CD4-positive, alpha-beta T cell treated with Interferon gamma for 1 hour (primary cell): ENCODE measurements around the gene SREBF1.

Experiments used
- DNase-seq: peaks from one replicate; pipeline ENCODE4 v3.0.0-alpha.2; 2020

Gene SREBF1

DNA sequence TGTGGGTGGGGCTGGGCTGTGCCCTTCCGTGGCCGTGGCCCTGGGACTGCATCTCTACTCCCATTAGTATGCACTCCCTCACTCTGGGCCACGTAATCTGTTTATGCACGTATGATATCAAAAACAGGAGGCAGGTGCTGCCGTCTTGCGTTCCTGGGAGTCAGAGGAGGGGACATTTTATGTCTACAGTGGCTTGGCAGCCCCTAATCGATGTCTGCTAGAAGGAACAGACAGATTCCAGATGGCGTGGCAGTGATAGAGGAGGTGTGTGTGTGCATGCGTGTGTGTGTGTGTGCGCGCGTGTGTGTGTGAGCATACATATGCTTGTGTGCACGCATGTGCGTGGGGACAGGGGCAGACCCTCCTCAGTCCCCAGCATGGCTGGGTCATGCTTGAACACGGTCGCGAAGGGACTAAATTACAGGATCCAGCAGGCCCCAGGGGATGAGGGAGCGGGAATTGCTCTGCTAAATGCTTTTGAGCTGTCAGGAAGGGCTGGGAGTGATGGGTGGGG is 44.7 kb downstream of the SREBF1 start:
- DNase-seq, result no peak

- DNase-seq, result no peak
These were observed 45.9 kb downstream of the SREBF1 start for GRCh38 chr17:17790637-17791464.

- DNase-seq, result no peak
These were observed 46.8 kb downstream of the SREBF1 start for GRCh38 chr17:17789828-17790636.

DNA sequence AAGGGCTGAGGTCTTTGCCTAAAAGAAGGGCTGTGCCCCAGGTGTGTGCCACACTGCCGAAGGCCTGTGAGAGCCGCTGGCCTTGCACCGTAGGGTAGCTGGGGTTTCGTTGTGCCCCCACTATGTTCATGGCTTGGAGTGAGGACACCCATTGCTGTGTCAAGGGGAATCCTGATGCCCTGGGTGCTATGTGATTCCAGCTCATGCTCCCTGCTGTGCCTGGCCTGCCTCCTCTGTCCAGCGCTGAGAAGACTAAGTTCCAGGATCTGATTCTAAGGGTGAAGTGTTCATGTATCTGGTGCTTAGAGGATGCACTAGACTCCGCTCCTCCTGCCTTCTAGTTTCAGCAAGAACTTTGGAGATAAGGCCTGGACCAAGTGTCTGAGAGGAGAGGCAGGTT is 47.4 kb downstream of the SREBF1 start:
- no peak for DNase-seq

- DNase-seq, result no peak
These were observed 47.8 kb downstream of the SREBF1 start for GRCh38 chr17:17788967-17789366.

DNA sequence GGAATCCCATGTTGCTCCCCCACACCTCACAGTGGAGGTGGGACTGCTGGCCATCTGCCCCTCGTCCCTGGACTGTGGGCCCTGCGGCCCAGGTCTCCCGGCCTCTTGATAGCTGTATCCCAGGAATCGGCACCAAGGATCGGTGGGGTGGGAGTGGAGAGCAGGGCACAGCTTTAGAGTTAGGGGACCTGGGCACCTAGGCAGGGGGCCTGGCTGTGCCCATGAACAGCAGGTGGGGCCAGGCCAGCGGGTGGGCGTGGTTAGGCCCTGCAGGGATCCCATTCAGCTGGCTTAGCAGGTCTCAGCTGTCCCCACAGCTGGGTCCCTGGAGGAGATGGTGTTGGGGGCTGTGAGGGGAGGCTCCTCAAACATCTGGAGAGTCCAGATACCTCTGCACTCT is 49.2 kb downstream of the SREBF1 start:
- DNase-seq, result no peak

DNA sequence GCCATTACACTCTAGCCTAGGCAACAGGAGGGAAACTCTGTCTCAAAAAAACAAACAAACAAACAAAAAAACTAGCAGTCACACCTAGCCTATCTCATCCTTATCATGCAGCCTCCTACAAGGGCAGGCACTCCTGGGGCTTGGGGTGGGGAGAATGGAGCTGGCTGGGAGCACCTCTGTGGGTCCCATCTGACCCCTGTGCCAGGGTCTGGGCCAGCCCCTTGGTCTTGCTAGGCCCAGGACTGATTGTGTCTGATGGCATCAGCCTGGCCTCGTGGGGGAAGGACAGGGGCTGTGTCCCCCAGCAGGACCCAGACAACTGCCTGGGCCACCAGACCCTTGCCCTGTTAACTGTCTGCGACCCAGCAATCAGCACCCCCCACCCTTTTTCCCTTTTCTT is 49.8 kb downstream of the SREBF1 start:
- no peak for DNase-seq

GRCh38 chr17:17785407-17785806 is 51.4 kb downstream of the SREBF1 start:
- no peak for DNase-seq

DNA sequence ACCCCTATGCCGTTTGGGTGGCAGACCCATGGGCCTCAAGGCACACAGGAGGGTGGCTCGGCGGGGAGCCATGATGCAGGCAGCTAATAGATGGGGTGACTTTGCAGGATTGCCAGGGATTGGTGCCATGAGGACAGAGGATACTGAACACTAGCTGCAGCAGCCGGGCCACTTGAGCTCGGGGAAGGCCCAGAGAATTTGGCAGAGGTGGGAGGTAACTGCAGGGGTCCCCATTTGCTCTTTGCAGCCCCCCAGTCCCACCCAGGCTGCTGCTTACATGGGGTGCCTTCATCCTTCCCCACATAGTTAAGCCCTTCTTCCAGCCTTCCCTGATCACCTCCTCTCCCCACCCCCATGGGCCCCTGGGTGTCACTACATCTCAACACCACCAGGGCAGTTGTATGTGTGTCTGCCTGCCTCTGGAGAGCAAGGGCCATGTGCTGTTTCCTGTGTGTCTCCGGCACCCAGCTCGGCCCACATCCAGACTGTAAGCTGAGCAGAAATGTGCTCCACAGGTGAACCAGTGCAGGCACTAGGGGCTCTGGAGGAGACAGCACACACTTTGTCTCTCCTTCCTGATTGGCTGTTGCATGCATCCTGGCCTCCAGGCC is 52.0 kb downstream of the SREBF1 start:
- no peak for DNase-seq

DNA sequence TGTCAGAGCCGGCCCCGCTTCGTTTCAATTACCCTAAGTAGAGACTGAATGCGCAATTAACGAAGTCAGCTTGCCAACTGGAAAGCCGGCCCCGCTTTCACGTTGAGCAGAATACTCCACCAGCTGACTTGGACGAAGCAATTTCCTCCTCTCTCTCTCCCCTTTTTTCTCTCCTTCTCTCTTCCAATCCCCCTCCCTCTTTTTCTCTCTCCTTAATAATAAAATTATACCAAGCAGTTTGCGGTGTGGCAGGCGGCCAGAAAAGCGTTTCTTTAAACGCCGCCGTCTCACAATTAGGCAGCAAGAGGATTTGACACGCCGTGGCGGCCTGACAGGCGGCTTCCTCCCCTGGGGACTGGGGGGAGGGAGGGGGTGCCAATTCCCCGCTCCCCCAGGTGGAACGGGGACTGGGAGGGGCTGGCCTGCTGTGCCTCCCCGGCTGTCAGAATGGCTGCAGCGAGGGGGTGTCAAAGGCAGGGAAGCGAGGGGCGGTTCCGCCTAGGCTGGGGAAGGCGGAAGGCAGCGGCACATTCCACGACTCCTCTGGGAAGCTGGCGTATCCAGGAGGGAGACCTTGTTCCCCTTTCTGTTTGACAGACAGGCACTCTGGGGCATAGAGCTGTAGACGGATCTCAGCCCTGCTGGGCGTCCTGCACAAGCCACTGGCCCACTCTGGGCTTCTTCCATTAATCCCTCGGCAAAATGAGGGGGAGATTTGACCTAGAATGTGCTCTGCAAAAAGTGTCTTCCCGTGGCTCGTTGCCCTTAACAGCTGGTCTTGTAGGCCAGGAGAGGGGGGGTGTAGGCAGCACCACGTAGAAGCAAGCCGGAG is 52.7 kb downstream of the SREBF1 start:
- peak; percentile 59 for DNase-seq

- peak; percentile 35 for DNase-seq
These were observed 53.5 kb downstream of the SREBF1 start for GRCh38 chr17:17783116-17783824.

GRCh38 chr17:17782523-17783115 is 54.2 kb downstream of the SREBF1 start:
- no peak for DNase-seq

GRCh38 chr17:17781591-17782496 is 54.9 kb downstream of the SREBF1 start:
- peak; percentile 23 for DNase-seq

DNA sequence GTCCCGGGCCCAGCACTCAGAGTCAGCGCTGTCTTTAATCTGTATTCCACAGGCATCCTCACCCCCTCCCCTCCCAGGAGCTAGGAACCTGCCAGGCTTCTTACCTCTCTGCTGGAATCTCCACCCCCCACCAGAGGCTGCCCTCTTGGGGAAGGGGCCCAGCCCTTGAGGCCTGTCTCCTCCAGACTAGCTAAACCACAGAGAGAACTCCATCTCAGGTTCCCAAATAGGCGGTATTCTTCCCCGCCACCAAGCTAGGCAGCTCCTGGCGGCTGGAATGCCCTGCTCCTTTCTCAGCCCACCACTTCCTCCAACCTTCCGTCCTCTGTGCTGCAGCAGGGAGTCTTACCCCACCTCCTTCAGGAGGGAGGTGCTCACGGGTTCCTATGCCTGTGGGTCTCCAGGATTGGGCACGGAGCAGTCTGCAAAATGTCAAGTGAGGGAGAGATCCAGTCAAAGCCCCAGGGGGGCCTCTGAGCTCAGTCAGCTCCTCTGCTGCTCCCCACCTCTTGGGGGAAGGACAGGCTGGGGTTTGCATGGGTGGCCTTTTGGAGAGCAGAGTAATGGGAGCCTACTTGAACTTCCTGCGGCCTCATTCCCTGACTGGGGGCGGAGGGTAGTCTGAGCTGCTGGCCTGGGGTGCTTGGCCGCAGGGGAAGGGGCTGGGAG is 55.7 kb downstream of the SREBF1 start:
- DNase-seq, result no peak

- DNase-seq, result no peak
These were observed 57.7 kb downstream of the SREBF1 start for GRCh38 chr17:17779015-17779611.

DNA sequence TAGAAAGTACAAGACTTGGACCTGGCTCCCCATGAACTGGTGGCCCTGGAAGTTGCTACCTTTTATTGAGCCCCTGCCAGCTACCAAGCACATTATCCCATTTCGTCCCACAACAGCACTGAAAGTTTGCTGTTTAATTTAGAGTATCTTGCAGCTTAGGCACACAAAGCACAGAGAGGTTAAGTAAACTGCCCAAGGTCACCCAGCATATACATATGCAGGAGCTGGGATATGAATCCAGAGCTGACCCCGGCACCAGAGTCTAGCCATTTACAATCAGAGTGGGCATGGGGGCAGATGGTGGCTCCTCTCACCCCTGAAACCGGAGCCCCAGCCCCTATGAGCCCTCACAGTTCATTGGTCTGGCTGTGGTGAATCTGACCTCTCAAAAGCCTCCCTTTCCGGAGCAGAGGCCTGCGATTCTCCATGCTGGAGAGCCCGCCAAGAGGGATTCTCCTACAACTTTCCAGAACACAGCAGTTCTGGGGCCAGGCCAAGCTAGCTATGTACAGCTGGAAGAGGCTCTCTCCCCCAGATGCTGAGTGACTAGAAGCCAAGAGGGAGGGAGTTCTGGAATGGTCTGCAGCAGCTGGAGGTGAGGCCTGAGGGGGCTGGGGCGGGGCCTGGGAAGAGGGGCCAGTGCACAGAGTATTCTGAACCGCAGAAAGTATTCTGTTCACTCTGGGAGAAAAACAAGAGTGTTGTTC is 58.3 kb downstream of the SREBF1 start:
- no peak for DNase-seq

GRCh38 chr17:17776889-17777288 is 59.9 kb downstream of the SREBF1 start:
- DNase-seq, result no peak

DNA sequence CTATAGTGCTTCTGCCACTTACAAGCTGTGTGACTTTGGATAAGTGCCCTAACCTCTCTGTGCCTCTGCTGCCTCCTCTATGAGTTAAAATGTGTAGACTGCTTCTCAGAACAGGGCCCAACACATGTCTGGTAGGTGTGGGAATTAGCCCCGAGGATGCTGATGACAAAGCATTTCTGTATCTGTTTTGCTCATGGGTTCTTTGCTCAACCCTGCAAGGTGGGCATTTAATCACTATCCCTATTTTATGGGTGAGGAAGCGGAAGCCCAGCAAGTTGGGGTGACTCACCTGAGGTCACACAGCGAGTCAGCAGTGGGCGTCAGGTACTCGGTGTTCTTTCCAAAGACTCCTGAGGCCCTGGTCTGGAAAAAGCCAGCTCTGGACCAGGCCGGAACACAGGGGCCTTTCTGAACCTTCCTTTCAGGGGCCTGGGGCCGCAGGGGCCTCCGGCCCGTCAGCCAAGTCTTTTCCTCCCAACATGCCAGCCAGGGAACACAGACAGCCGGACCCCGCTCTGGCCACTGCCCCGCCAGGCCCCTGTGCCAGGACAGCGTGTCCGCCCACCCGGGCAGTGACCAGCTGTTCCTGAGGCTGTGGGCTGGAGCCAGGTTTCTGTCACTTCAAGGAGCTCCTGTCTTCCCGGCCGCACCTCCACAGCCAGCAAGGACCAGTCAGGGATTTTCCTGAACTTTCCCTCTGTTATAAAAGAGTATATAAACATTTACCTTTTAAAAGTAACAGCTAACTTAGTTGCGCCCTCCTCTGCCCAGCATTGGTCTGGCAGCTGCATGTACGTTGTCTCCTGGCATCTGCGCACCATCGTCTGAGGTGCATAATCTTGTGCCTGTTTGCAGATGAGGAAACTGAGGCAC is 62.5 kb downstream of the SREBF1 start:
- DNase-seq, result no peak
